Stomach smooth muscle (tissue), 2 donors: ENCODE measurements around the gene TTC38.
"Not testable (repeated sequence)": the region's sequence is repeated elsewhere in the genome, so short reads cannot be mapped to it uniquely, and the experiment has no call there.

Experiments used
- H3K27ac ChIP-seq: one replicate; pipeline ENCODE4 v1.7.0; 2013; ENCODE audit warnings: mild to moderate bottlenecking, low read length, inconsistent platforms
- H3K27me3 ChIP-seq, 2 donors: one replicate each; pipeline ENCODE4 v1.7.0; 2013; ENCODE audit warnings: low read length in 2 of 2; ENCODE audit not compliant: insufficient read depth in 2 of 2, control insufficient read depth in 1 of 2
- H3K36me3 ChIP-seq, 2 donors: one replicate each; pipeline ENCODE4 v1.7.0; 2013; ENCODE audit warnings: low read length in 2 of 2; ENCODE audit not compliant: control insufficient read depth in 2 of 2, insufficient read depth in 2 of 2
- H3K4me1 ChIP-seq: one replicate; pipeline ENCODE4 v1.7.0; 2013; ENCODE audit warnings: low read length; ENCODE audit not compliant: control insufficient read depth, insufficient read depth
- H3K4me3 ChIP-seq, 2 donors: one replicate each; pipeline ENCODE4 v1.7.0; 2013; ENCODE audit warnings: low read length in 2 of 2
- H3K9ac ChIP-seq, 2 donors: one replicate each; pipeline ENCODE4 v1.7.0; 2013; ENCODE audit warnings: low read length in 2 of 2, mild to moderate bottlenecking in 1 of 2
- H3K9me3 ChIP-seq, 2 donors: one replicate each; pipeline ENCODE4 v1.7.0; 2013; ENCODE audit warnings: low read length in 2 of 2; ENCODE audit not compliant: control insufficient read depth in 2 of 2
- donor health status: healthy.
- donor health status: Pancreatic carcinoma.

TTC38 gene

GRCh38 chr22:46262449-46263215, 5.2 kb upstream of the TTC38 start:
- no peak overlapping the region for H3K9ac ChIP-seq

GRCh38 chr22:46263216-46263590, 4.6 kb upstream of the TTC38 start, which contains the start of gene PKDREJ:
PKDREJ (minus strand) TSS chr22:46263343; CDS start chr22:46263322, 21 bp downstream.
- no peak within 1 kb of the TSS for H3K27ac ChIP-seq
- H3K36me3 ChIP-seq, result no peaks in the 10 kb centered on the region
- H3K4me1 ChIP-seq, result peaks cover 13% of the 10 kb centered on the region
- H3K4me3 ChIP-seq, result peak within 1 kb of the TSS in 1 of 2 donors; percentile 64
- H3K9ac ChIP-seq, result no peak within 1 kb of the TSS
- no peaks in the 10 kb centered on the region for H3K9me3 ChIP-seq
- H3K27me3 ChIP-seq, result no peaks in the 10 kb centered on the region

More at GRCh38 chr22:46262449-46263215, 5.2 kb upstream of the TTC38 start:
- Histone ChIP-seq H3K4me3 (peak overlapping the region in 1 of 2 donors; percentile 64), H3K36me3 (no peaks in the 10 kb centered on the region), H3K27me3 (no peaks in the 10 kb centered on the region), H3K9me3 (no peaks in the 10 kb centered on the region), H3K4me1 (peaks cover 12% of the 10 kb centered on the region), H3K27ac (no peak overlapping the region)

GRCh38 chr22:46264520-46264919, 3.3 kb upstream of the TTC38 start:
- peaks cover 26% of the 10 kb centered on the region for H3K4me1 ChIP-seq
- H3K4me3 ChIP-seq, H3K27me3 ChIP-seq, H3K36me3 ChIP-seq, H3K27ac ChIP-seq, H3K9me3 ChIP-seq, H3K9ac ChIP-seq: not testable (repeated sequence)

GRCh38 chr22:46265627-46266026, 2.2 kb upstream of the TTC38 start:
- not testable (repeated sequence) for H3K9ac ChIP-seq

GRCh38 chr22:46269564-46269963, 1.8 kb downstream of the TTC38 start:
- Histone ChIP-seq H3K27me3 (no peaks in the 10 kb centered on the region), H3K36me3 (peaks cover 18 to 19% of the 10 kb centered on the region in 2 donors), H3K27ac (no peak overlapping the region), H3K4me1 (peaks cover 23% of the 10 kb centered on the region), H3K9me3 (no peaks in the 10 kb centered on the region), H3K9ac (no peak overlapping the region), H3K4me3 (no peak overlapping the region)

More at GRCh38 chr22:46265627-46266026, 2.2 kb upstream of the TTC38 start:
- not testable (repeated sequence) for H3K27me3 ChIP-seq, H3K9me3 ChIP-seq, H3K36me3 ChIP-seq, H3K27ac ChIP-seq, H3K4me3 ChIP-seq
- H3K4me1 ChIP-seq, result peaks cover 31% of the 10 kb centered on the region

GRCh38 chr22:46272196-46272595, 4.4 kb downstream of the TTC38 start:
- H3K4me3 ChIP-seq, result no peak overlapping the region
- H3K36me3 ChIP-seq, result peaks cover 36 to 37% of the 10 kb centered on the region in 2 donors
- peaks cover 23% of the 10 kb centered on the region for H3K4me1 ChIP-seq
- H3K27ac ChIP-seq, result no peak overlapping the region
- H3K27me3 ChIP-seq, result no peaks in the 10 kb centered on the region
- H3K9me3 ChIP-seq, result no peaks in the 10 kb centered on the region
- no peak overlapping the region for H3K9ac ChIP-seq

- no peak overlapping the region for H3K9ac ChIP-seq
- no peak overlapping the region for H3K4me3 ChIP-seq
- H3K36me3 ChIP-seq, result peaks cover 39 to 41% of the 10 kb centered on the region in 2 donors
- peaks cover 18% of the 10 kb centered on the region for H3K4me1 ChIP-seq
- H3K27me3 ChIP-seq, result no peaks in the 10 kb centered on the region
- no peak overlapping the region for H3K27ac ChIP-seq
- H3K9me3 ChIP-seq, result no peaks in the 10 kb centered on the region
Observed at GRCh38 chr22:46272762-46273431, 5.1 kb downstream of the TTC38 start.

- no peak overlapping the region for H3K9ac ChIP-seq
- no peaks in the 10 kb centered on the region for H3K9me3 ChIP-seq
- peaks cover 46 to 48% of the 10 kb centered on the region in 2 donors for H3K36me3 ChIP-seq
- peaks cover 14% of the 10 kb centered on the region for H3K4me1 ChIP-seq
- no peak overlapping the region for H3K27ac ChIP-seq
- H3K27me3 ChIP-seq, result no peaks in the 10 kb centered on the region
- no peak overlapping the region for H3K4me3 ChIP-seq
Observed at GRCh38 chr22:46273432-46274148, 5.8 kb downstream of the TTC38 start.

- peaks cover 6% of the 10 kb centered on the region for H3K4me1 ChIP-seq
- H3K4me3 ChIP-seq, result no peak overlapping the region
- no peaks in the 10 kb centered on the region for H3K9me3 ChIP-seq
- H3K27ac ChIP-seq, result no peak overlapping the region
- H3K27me3 ChIP-seq, result no peaks in the 10 kb centered on the region
- peaks cover 53% of the 10 kb centered on the region in 2 donors for H3K36me3 ChIP-seq
- H3K9ac ChIP-seq, result no peak overlapping the region
Observed at GRCh38 chr22:46274381-46274780, 6.6 kb downstream of the TTC38 start.

GRCh38 chr22:46275455-46276122, 7.8 kb downstream of the TTC38 start:
- no peaks in the 10 kb centered on the region for H3K9me3 ChIP-seq
- no peak overlapping the region for H3K27ac ChIP-seq
- peaks cover 60 to 64% of the 10 kb centered on the region in 2 donors for H3K36me3 ChIP-seq
- no peaks in the 10 kb centered on the region for H3K4me1 ChIP-seq
- H3K27me3 ChIP-seq, result no peaks in the 10 kb centered on the region
- no peak overlapping the region for H3K4me3 ChIP-seq
- H3K9ac ChIP-seq, result no peak overlapping the region
